Effector memory CD4-positive, alpha-beta T cell (primary cell): ENCODE measurements around the gene PARN.
"Not testable (repeated sequence)": the region's sequence is repeated elsewhere in the genome, so short reads cannot be mapped to it uniquely, and the experiment has no call there.

Experiments used
- DNase-seq, 3 donors: peaks; one replicate each; pipeline ENCODE4 v3.0.0-alpha.2; 2020
- H3K27ac ChIP-seq: 2 replicates; pipeline ENCODE4 v1.7.0; 2013; ENCODE audit warnings: mild to moderate bottlenecking, low read length, moderate library complexity; ENCODE audit not compliant: insufficient read depth, poor library complexity, severe bottlenecking
- H3K27me3 ChIP-seq: replicated peaks from 2 replicates; pipeline ENCODE4 v1.7.0; 2013; ENCODE audit warnings: mild to moderate bottlenecking, low read length; ENCODE audit not compliant: insufficient read depth, control insufficient read depth, poor library complexity, severe bottlenecking
- H3K36me3 ChIP-seq: 2 replicates; pipeline ENCODE4 v1.7.0; 2013; ENCODE audit warnings: mild to moderate bottlenecking, low read length, moderate library complexity; ENCODE audit not compliant: control insufficient read depth, insufficient read depth
- H3K4me1 ChIP-seq: 2 replicates; pipeline ENCODE4 v1.7.0; 2013; ENCODE audit warnings: low read length, mild to moderate bottlenecking; ENCODE audit not compliant: control insufficient read depth, insufficient read depth, poor library complexity, severe bottlenecking
- H3K4me3 ChIP-seq: 2 replicates; pipeline ENCODE4 v1.7.0; 2013; ENCODE audit warnings: low read length, low read depth, mild to moderate bottlenecking; ENCODE audit not compliant: insufficient read depth, poor library complexity, severe bottlenecking
- H3K9me3 ChIP-seq: 2 replicates; pipeline ENCODE4 v1.7.0; 2013; ENCODE audit warnings: mild to moderate bottlenecking, low read length, moderate library complexity; ENCODE audit not compliant: control insufficient read depth

PARN gene

DNA sequence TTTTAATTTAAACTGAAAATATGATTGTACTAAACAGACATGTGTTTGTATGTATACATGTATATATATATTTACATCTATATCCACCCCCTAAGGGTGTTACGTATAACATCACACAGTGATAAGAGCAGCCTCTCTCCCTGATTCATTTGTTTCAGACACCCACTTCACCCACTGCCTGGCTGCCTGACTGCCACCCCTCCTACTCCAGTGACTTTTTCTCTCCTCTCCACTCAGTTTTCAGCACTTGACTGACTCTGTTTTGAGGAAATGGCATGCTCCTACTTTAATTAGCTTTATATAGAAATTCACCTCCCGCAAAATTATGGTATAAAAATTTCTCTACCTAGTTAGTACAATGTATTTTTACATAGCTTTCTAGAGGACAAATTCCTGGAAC is 22.7 kb upstream of the PARN start:
- Histone ChIP-seq H3K4me1 (no peaks in the 10 kb centered on the region), H3K27me3 (no peaks in the 10 kb centered on the region), H3K36me3 (peaks cover 53% of the 10 kb centered on the region), H3K27ac (no peak overlapping the region), H3K9me3 (no peaks in the 10 kb centered on the region), H3K4me3 (no peak overlapping the region)
- no peak for DNase-seq

DNA sequence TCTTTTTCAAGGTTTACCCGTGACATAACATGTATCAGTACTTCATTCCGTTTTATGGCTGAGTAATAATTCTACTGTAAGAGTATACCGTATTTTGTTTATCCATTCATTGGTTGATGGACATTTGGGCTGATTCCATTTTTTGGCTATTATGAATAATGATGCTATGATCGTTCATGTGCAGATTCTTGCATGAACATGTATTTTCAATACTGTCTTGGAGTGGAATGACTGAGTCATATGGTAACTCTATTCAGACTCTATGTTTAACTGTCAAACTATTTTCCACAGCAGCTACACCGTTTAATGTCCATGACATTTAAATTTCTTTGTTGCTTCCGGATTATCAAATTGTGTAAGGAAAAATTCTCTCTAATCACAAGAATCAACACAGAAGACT is 20.6 kb upstream of the PARN start:
- Histone ChIP-seq H3K4me3 (no peak overlapping the region), H3K9me3 (no peaks in the 10 kb centered on the region), H3K27ac (no peak overlapping the region), H3K27me3 (no peaks in the 10 kb centered on the region), H3K36me3 (peaks cover 57% of the 10 kb centered on the region), H3K4me1 (no peaks in the 10 kb centered on the region)
- no peak for DNase-seq

DNA sequence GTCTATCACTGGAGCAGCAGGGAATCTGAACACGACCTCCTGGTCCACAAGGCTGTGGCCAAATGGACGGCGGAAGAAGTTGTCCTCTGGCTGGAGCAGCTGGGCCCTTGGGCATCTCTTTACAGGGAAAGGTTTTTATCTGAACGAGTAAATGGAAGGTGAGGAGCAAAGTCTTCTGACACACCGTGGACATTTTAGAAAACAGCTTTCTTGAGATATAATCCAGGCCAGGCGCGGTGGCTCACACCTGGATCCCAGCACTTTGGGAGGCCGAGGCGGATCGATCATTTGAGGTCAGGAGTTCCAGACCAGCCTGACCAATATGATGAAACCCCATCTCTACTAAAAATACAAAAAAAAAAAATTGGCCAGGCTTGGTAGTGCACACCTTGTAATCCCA is 19.8 kb upstream of the PARN start:
- no peaks in the 10 kb centered on the region for H3K4me1 ChIP-seq
- H3K36me3 ChIP-seq: peaks cover 64% of the 10 kb centered on the region
- no peak overlapping the region for H3K4me3 ChIP-seq
- DNase-seq: no peak
- no peaks in the 10 kb centered on the region for H3K27me3 ChIP-seq
- no peak overlapping the region for H3K27ac ChIP-seq
- no peaks in the 10 kb centered on the region for H3K9me3 ChIP-seq

DNA sequence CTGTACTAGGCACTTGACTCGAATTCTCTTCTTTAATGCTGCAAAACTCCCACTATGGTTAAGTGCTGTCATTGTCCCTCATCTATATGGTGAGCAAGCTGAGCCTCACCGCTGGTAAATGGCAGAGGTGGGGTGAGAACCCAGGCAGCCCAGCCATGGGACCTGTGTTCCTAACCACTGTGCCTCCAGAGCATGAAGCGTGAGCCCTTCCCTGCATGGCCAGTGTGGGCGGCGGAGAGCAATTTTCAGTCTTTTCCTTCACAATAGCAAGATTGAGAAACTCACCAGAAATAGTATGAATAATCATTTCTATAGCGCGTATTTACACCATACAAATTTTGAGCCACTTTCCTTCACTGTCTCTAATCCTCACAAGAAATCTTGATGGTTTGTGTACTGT is 11.9 kb upstream of the PARN start:
- no peak overlapping the region for H3K27ac ChIP-seq
- H3K4me3 ChIP-seq: no peak overlapping the region
- H3K27me3 ChIP-seq: no peaks in the 10 kb centered on the region
- no peaks in the 10 kb centered on the region for H3K4me1 ChIP-seq
- no peak for DNase-seq
- peaks cover 40% of the 10 kb centered on the region for H3K36me3 ChIP-seq
- no peaks in the 10 kb centered on the region for H3K9me3 ChIP-seq

DNA sequence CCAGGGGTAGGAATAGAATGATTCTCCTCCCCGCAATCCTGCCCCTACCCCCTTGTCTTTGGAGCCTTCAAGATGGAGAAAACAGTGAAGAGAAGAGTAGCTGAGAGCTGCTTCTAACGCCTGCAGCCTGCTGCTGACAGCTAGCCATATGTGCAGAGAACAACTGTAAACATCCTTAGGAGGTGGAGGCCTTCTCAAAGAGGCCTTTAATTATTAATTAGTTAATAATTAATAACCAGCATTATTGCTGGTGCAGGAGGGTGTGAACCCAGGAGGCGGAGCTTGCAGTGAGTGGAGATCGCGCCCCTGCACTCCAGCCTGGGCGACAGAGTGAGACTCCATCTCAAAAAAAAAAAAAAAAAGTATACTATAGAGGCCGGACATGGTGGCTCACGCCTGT is 11.1 kb upstream of the PARN start:
- Histone ChIP-seq H3K36me3 (peaks cover 33% of the 10 kb centered on the region), H3K27me3 (no peaks in the 10 kb centered on the region), H3K4me1 (no peaks in the 10 kb centered on the region), H3K4me3 (no peak overlapping the region), H3K9me3 (no peaks in the 10 kb centered on the region), H3K27ac (peak overlapping the region; percentile 11)
- DNase-seq: no peak

DNA sequence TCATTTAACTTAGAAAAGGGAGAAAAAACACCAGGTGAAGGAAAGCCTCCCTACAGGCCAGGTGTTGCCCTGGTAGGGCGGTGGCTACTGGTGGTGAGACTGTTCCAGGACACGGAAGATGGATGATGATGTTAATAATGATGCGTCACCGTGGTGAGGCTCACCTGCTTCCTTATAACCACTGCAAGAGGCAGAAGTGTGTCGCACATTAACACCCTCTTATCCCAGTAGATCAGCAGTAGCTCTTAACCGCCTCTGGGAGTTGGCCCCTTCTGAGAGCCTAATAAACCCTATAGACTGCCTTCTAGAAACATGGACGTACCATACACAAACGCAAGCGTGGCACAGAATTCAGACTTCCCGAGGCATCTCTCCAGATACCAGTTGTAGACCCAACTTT is 10.5 kb upstream of the PARN start:
- H3K27me3 ChIP-seq: no peaks in the 10 kb centered on the region
- DNase-seq: no peak
- H3K27ac ChIP-seq: no peak overlapping the region
- peaks cover 29% of the 10 kb centered on the region for H3K36me3 ChIP-seq
- no peaks in the 10 kb centered on the region for H3K9me3 ChIP-seq
- H3K4me3 ChIP-seq: no peak overlapping the region
- H3K4me1 ChIP-seq: no peaks in the 10 kb centered on the region

DNA sequence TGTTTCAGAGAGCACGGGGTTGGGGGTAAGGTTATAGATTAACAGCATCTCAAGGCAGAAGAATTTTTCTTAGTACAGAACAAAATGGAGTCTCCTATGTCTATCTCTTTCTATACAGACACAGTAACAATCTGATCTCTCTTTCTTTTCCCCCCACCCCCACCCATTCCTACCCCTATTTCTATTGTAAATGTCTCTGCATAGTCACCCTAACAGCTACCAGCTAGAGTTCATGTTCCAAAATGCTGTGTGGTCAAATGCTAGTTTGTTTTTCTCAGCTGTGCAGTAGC is 6.8 kb upstream of the PARN start:
- H3K36me3 ChIP-seq: peaks cover 14% of the 10 kb centered on the region
- H3K27ac ChIP-seq: not testable (repeated sequence)

DNA sequence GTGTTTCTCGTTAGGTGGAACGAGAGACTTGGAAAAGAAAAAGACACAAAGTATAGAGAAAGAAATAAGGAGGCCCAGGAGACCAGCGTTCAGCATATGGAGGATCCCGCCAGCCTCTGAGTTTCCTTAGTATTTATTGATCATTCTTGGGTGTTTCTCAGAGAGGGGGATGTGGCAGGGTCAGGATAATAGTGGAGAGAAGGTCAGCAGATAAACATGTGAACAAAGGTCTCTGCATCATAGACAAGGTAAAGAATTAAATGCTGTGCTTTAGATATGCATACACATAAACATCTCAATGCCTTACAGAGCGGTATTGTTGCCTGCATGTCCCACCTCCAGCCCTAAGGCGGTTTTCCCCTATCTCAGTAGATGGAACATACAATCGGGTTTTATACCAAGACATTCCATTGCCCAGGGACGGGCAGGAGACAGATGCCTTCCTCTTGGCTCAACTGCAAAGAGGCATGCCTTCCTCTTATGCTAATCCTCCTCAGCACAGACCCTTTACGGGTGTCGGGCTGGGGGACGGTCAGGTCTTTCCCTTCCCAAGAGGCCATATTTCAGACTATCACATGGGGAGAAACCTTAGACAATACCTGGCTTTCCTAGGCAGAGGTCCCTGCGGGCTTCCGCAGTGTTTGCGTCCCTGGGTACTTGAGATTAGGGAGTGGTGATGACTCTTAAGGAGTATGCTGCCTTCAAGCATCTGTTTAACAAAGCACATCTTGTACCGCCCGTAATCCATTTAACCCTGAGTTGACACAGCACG is 6.3 kb upstream of the PARN start:
- H3K27me3 ChIP-seq, DNase-seq, H3K4me3 ChIP-seq, H3K27ac ChIP-seq, H3K9me3 ChIP-seq: not testable (repeated sequence)
- Histone ChIP-seq H3K4me1 (peaks cover 15% of the 10 kb centered on the region), H3K36me3 (peaks cover 14% of the 10 kb centered on the region)

More for the DNA sequence above, 6.8 kb upstream of the PARN start:
- not testable (repeated sequence) for H3K9me3 ChIP-seq, H3K4me3 ChIP-seq, DNase-seq, H3K27me3 ChIP-seq
- H3K4me1 ChIP-seq: peaks cover 13% of the 10 kb centered on the region

DNA sequence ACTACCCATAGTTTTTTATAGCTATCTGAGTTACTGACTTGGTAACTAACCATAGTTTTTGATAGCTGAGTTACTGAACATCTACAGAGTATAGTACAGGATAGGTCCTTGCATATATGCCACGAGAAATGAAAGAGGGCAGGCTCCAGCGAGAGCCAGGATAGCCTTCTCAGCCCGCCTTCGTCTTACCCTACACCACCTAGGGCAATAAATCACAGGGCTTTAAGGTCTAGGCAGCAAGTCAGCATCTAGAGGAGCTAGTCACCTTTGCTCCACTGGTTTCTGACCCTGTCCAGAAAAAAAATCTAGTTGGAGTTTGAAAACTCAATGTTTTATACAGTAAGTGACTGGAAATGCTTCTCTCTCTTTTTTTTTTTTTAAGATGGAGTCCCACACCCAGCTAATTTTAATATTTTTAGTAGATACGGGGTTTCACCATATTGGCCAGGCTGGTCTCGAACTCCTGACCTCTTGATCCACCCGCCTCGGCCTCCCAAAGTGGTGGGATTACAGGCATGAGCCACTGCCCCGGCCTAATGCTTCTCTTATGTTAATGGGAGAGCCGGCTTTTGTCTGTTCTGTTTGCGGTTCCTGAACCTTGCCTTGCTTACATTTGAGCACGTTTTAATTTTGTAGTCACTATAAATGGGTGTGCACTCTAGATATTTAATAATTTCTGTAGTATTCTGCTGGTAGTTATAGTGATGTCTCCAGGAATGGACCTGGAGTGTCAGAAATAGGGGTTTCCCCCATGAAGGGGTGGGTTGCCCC is 5.5 kb upstream of the PARN start:
- Histone ChIP-seq H3K27ac (no peak overlapping the region), H3K9me3 (no peaks in the 10 kb centered on the region), H3K4me1 (peaks cover 17% of the 10 kb centered on the region), H3K36me3 (peaks cover 7% of the 10 kb centered on the region), H3K27me3 (no peaks in the 10 kb centered on the region), H3K4me3 (no peak overlapping the region)
- no peak for DNase-seq

DNA sequence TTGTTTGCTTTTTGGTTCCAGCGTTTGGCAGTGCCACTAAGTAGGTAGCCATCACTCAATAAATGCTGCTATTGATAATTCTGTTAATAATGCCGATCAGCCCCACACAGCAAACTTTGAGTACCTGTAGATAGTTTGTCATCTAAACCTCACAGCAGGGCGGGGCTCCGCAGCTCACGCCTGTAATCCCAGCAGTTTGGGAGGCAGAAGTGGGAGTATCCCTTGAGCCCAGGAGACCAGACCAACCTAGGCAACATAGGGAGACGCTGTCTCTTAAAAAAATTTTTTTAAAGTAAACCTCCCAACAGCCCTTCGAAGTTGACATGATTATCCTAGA is 4.3 kb upstream of the PARN start:
- H3K27ac ChIP-seq: peak overlapping the region; percentile 91
- H3K9me3 ChIP-seq: no peaks in the 10 kb centered on the region
- H3K36me3 ChIP-seq: peaks cover 5% of the 10 kb centered on the region
- peak overlapping the region; percentile 96 for H3K4me3 ChIP-seq
- no peaks in the 10 kb centered on the region for H3K27me3 ChIP-seq
- no peak for DNase-seq
- H3K4me1 ChIP-seq: peaks cover 24% of the 10 kb centered on the region
